Left cardiac atrium (tissue), 4 donors: ENCODE data around the gene PMPCB. TPM values are rescaled to one million over a fixed set of nuclear protein-coding genes. Genes with fewer than 3 reads are reported as not detected.
"Not testable (repeated sequence)": the region's sequence is repeated elsewhere in the genome, so short reads cannot be mapped to it uniquely, and the experiment has no call there.

Experiments used
- ATAC-seq, 2 donors: fragments of 200-7000 bp; cut with Tn5 transposase; one replicate each; pipeline ENCODE4 v1.9.1; 2020; ENCODE audit warnings: mild to moderate bottlenecking in 2 of 2, moderate library complexity in 2 of 2
- DNase-seq: peaks from one replicate; pipeline ENCODE4 v3.0.0-alpha.2; 2020
- intact Hi-C, 2 donors: fragments of 100-400 bp; cut with DNase I; formaldehyde crosslinking; loops; one replicate each; pipeline versions ENCODE4 v1.14.1 to v1.15.1; 2022 to 2023
- long read RNA-seq: library from polyadenylated mRNA; unstranded; transcript quantifications from one replicate; pipeline ENCODE4 v2.0.0, GENCODE V29; 2021
- total RNA-seq, 2 donors: library from RNA; stranded (reverse); fragmentation: NEBNext Ultra II Directional; extraction: Animal tissue kit (Norgen Biotek cat#: 25700); gene quantifications; one replicate each; pipeline ENCODE4 v1.2.1, GENCODE V29; 2021
- donor health status: DM: no; HTN: yes; CAD: no.
- donor health status: DM: no; HTN: yes; CAD: no; lungs with severe emphysema.
- donor health status: DM: yes; HTN: yes; CAD: no.
- donor health status: Dilated cardiomyopathy.

PMPCB gene, protein sequence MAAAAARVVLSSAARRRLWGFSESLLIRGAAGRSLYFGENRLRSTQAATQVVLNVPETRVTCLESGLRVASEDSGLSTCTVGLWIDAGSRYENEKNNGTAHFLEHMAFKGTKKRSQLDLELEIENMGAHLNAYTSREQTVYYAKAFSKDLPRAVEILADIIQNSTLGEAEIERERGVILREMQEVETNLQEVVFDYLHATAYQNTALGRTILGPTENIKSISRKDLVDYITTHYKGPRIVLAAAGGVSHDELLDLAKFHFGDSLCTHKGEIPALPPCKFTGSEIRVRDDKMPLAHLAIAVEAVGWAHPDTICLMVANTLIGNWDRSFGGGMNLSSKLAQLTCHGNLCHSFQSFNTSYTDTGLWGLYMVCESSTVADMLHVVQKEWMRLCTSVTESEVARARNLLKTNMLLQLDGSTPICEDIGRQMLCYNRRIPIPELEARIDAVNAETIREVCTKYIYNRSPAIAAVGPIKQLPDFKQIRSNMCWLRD
- total RNA-seq = 10 to 100 TPM; 49.2 to 55.9 TPM
- long read RNA-seq, transcript PMPCB-201 (13 exons, 2,472 nt) = major isoform, 48 of 56 reads
- long read RNA-seq, partial matches to known transcripts = 3 of 56 reads
- long read RNA-seq, other reads (novel, unspliced or antisense) = 3 of 56 reads

- intact Hi-C loops = loop anchor here in 1 of 2 donors (1.0 kb wide), 1 partner anchor 46 kb away; no protein-coding TSS in a partner anchor
- ATAC-seq = peak; percentile 98
- DNase-seq = peak; percentile 97
Observed at GRCh38 chr7:103296901-103297836, at the start of gene PMPCB. PMPCB (plus strand) TSS chr7:103297435; CDS start chr7:103297460, 25 bp downstream.

GRCh38 chr7:103253699-103254506 is 43.3 kb upstream of the PMPCB start:
- intact Hi-C loops, ATAC-seq, DNase-seq: not testable (repeated sequence)

- ATAC-seq, intact Hi-C loops, DNase-seq: not testable (repeated sequence)
Observed at GRCh38 chr7:103264054-103264453, 33.2 kb upstream of the PMPCB start.

DNA sequence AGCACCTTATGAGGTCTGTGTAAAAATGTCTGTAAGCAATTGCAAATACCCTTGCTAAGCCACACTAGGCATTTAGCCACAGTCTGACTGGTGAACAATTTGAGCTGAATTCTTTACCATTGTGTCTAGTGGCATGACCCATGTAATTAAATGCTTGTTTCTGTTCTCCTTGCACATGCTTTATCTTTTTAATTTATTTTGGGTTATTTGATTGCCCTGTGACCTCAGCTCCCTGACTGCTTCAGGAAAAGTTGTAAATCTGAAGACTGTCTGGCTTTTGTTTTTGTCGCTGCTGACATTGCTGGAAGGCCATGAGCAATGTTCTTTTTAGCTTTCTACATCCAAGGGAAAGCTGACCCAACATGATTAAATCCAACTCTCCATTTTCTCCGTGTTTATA is 31.0 kb upstream of the PMPCB start:
- DNase-seq, ATAC-seq, intact Hi-C loops: not testable (repeated sequence)

- DNase-seq, intact Hi-C loops, ATAC-seq: not testable (repeated sequence)
Observed at GRCh38 chr7:103273374-103273773, 23.9 kb upstream of the PMPCB start.

DNA sequence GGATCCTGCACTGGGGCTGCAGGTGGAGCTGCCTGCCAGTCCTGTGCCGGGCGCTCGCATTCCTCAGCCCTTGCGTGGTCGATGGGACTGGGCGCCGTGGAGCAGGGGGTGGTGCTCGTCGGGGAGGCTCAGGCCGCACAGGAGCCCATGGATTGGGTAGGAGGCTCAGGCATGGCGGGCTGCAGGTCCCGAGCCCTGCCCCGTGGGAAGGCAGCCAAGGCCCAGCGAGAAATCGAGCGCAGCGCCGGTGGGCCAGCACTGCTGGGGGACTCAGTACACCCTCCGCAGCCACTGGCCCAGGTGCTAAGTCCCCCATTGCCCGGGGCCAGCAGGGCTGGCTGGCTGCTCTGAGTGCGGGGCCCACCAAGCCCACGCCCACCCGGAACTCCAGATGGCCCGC is 22.4 kb upstream of the PMPCB start:
- intact Hi-C loops, DNase-seq, ATAC-seq: not testable (repeated sequence)

DNA sequence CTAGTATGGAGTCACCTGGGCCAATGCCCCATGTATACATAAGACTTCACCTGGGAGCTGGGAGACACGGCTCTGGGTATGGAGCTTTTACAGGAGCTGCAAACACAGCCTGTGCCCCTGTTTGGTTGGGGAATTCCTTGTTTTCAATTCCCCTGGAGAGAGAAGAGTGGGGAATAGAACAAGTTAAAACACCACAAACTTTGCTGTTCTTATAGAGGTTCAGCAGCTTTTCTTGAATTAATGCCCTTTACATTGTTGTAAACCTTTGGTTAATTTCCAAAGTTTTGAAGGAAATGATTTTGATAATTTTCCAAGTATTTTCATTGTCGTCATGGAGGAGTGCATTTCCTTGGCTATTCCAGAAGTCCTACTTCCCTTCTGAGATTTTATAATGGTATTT is 19.0 kb upstream of the PMPCB start:
- intact Hi-C loops, DNase-seq, ATAC-seq: not testable (repeated sequence)

DNA sequence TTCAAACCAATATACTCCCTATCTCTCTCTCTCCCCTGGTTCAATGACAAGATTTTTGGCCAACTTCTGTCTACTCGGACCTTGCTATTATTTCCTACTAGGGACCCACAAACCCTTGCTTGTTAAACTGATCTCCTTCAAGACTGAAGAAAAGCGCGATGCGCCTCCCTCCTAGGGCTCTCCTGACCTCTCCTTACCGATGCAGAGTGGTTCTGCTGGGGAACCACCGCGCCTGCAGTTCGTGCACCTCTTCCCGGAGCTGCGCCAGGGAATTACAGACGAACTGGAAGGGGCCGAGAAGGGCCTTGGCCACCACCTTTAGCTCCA is 17.6 kb upstream of the PMPCB start:
- DNase-seq (peak; percentile 26), ATAC-seq (peak; percentile 47 to 79)
- intact Hi-C loops = not testable (repeated sequence)

DNA sequence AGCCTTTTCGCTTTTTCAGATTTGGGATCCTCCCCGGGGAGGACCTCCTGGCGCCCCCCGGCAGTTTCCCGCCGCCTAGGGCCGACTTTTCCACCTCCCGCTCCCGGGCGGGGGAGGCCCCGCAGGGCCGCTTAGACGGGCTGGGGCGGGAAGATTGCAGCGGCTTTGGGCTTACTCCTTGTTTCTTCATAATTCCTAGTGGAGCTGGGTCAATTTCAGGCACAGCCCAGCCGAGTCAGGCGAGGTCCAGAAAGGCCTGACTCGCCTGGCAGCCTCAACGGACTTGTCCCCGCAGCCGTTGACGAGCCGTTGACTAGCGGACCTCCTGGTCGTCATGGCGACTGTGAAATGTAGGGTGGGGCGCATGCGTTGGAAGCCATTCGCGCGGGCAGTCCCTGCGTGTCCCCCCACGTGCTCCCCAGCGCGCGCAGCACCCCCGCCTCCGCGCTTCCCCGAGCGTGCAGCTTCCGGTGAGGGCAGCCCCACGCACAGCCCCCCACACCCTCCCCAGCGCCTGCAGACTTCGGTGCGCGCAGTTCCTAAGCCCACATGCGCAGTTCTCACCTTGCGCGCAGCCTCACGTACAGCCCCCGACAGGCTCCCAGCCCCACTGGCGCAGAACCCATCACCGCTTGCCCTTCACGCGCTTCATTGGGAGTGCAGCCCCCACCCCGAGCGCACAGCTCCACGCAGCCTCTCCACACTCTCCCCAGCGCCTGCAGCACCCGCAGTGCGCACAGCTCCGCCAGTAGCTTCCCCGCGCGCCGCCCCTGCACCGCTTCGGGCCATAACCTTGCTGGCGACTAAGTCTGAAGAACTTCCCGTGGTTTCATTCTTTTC is 17.1 kb upstream of the PMPCB start:
- ATAC-seq (peak; percentile 95 to 97), DNase-seq (peak; percentile 72)
- intact Hi-C loops = not testable (repeated sequence)

- peak; percentile 24 to 50 for ATAC-seq
- peak; percentile 23 for DNase-seq
- intact Hi-C loops = not testable (repeated sequence)
Observed at GRCh38 chr7:103280803-103281155, 16.5 kb upstream of the PMPCB start.

- intact Hi-C loops, DNase-seq, ATAC-seq: not testable (repeated sequence)
Observed at GRCh38 chr7:103282802-103283427, 14.3 kb upstream of the PMPCB start.

DNA sequence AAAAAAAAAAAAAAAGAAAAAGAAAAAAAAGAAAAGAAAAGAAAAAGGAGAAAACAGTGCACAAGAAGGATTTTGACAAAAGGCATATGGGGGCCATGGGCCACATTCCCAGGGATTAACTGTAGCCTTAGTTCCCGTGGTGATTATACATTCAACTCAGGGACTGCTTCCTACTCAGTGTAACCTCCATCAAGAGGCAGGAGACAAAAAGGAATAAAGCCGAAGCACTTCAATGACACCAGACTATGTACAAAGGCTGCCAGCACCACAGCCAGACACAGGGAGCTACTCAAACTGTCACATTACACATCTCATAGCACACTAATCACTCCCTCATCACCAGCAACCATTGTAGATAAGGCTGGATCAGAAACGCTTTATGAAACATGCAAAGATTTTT is 5.1 kb upstream of the PMPCB start:
- intact Hi-C loops = no loop called here
- no peak for DNase-seq
- no peak for ATAC-seq

DNA sequence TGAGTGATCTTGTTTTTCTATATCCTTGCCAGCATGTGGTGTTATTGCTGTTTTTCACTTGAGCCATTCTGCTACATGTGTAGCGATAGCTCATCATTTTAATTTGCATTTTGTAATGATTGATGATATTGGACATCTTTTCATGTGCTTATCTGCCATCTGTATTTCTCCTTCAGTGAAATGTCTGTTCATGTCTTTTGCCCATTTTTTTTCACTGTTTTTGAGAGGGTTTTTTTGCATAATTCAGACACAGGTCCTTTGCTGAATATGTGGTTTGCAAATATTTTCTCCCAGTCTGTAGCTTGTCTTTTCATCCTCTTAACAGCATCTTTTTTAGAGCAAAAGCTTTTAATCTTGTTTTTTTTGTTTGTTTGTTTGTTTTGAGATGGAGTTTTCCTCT is 3.7 kb upstream of the PMPCB start:
- DNase-seq (no peak), ATAC-seq (no peak)
- intact Hi-C loops = no loop called here

GRCh38 chr7:103297837-103298179 is 573 bp downstream of the PMPCB start:
- DNase-seq (no peak), ATAC-seq (no peak)
- intact Hi-C loops = loop anchor here in 1 of 2 donors (1.0 kb wide), 1 partner anchor 45 kb away; no protein-coding TSS in a partner anchor

- ATAC-seq (no peak), DNase-seq (no peak)
- intact Hi-C loops = no loop called here
Observed at GRCh38 chr7:103299660-103300059, 2.4 kb downstream of the PMPCB start.

DNA sequence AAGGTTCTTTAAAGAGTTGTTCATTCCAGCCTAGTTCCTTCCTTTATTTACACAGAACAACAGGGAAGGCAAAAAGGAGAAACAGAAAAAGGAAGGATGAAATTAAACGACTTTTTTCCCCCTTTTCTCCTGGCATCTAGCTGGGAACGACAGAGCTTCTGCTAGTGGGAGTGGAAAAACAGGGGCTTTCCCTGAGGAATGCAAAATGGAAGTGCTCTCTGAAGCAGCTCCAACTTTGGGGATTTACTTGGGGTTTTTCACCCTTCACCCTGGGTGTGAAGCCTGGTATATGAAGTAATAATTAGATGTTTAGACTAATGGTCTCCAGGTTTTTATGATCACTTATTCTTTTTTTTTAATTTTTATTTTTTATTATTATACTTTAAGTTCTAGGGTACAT is 4.2 kb downstream of the PMPCB start:
- intact Hi-C loops = no loop called here
- ATAC-seq = no peak
- DNase-seq = no peak

DNA sequence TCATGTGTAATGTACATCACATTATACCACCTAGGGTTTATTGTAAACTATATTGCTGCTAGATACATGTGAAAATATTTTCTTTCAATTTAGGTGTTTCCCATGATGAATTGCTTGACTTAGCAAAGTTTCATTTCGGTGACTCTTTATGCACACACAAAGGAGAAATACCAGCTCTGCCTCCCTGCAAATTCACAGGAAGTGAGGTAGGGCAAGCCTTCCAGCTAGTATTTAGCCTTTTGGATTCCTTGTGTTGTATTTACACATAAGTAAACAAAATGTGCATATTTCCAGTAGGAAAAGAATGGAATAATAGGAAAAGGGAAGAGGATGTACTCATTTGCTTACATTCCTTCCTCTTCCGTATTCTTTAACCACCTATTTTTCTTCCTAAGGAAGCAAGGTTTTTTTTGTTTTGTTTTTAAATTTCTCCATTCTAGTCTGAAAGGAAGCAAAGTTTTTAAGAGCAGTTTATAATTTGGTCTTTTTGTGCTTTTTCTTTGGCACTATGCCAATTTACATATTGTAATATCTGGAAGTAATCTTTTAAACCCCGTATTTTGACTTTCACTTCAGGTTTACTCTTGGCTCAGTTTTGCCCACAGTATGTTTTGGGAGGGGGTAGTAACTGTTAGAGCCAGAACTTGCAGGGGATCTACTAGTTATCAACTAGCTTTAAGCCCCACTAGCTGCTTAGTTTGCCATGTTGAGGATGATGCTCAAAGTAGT is 10.4 kb downstream of the PMPCB start:
- ATAC-seq (no peak), DNase-seq (no peak)
- intact Hi-C loops = no loop called here
